ENCODE measurements around the gene MAGI2.
"Not testable (repeated sequence)": the region's sequence is repeated elsewhere in the genome, so short reads cannot be mapped to it uniquely, and the experiment has no call there.

MAGI2 gene

GRCh38 chr7:79159040-79159664 is 294.3 kb downstream of the MAGI2 start:
- DNase-seq (ENCODE audit: low read depth in 2 of 2): no peak

- DNase-seq (ENCODE audit: low read depth in 2 of 2): no peak
These were observed 296.2 kb downstream of the MAGI2 start for GRCh38 chr7:79157281-79157680.

DNA sequence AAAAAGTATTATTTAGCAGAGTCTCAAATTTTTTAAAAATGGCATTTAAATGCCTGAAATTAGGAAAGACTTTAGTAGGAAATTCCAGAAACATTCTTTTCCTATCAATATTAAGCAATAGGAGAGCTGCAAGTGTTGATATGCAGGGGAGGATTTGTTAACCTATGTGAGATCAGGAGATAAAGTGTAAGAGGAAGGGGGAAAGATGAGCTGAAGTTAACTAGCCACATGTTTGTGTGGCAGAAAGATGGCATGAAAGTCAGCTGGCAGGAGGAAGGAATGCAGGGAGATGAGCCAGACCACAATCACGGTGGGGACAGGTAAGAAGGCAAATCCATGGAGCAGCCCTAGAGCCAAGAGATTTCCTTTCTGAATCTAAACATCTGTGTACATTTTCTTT is 303.6 kb downstream of the MAGI2 start:
- no peak for DNase-seq (ENCODE audit: low read depth in 2 of 2)

GRCh38 chr7:79142706-79143105 is 310.8 kb downstream of the MAGI2 start:
- DNase-seq (ENCODE audit: low read depth in 2 of 2): no peak

GRCh38 chr7:79141252-79141651 is 312.2 kb downstream of the MAGI2 start:
- no peak for DNase-seq (ENCODE audit: low read depth in 2 of 2)

DNA sequence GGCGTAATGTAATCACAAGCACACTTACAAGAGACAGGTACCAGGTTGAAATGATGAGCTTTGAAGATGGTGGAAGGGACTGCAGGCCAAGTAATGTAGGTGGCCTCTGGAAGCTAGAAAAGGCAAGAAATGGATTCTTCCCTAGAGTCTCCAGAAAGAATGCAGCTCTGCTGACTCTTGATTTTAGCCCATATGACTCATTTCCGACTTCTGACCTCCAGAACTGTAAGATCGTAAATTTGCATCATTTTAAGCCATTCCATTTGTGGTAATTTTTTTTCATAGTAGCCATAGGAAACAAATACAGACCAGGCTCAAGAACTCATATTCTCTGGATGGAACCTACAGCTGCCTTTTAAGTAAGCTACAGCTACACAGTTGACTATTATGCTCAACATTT is 315.5 kb downstream of the MAGI2 start:
- peak; percentile 18 to 25 for DNase-seq (ENCODE audit: low read depth in 2 of 2)

DNA sequence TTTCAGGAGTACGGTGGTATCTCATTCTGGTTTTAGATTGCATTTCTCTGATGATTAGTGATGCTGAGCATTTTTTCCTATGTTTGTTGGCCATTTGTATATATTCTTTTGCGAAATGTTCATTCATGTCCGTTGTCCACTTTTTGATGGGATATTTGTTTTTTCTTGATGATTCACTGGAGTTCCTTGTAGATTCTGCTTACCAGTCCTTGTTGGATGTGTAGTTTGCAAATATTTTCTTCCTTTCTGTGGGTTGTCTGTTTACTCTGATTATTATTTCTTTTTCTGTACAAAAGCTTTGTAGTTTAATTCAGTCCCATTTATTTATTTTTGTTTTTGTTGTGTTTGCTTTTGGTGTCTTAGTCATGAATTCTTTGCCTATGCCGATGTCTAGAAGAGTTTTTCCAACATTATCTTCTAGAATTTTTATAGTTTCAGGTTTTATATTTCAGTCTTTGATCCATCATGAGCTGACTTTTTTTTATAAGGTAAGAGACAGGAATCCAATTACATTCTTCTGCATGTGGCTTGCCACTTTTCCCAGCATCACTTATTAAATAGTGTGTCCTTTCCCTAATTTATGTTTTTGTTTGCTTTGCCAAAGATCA is 320.5 kb downstream of the MAGI2 start:
- no peak for DNase-seq (ENCODE audit: low read depth in 2 of 2)

- no peak for DNase-seq (ENCODE audit: low read depth in 2 of 2)
These were observed 322.8 kb downstream of the MAGI2 start for GRCh38 chr7:79130715-79131114.

DNA sequence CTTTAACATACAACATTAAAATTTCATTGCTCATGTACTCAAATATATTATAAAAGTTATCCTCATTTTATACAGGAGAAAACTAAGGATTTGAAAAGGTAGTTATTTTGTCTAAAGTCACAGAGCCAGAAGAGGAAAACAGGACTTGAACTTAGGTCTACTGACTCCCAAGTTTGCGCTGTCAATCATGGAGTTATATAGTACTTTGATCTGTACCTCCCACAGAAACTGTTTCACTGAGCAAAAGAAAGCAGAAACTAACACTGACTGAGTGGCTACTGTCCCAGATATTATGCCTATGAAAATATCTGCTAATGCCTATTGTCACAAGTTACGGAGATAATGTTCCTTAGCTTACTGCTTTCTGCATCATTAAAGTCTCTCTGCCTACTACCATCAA is 329.1 kb downstream of the MAGI2 start:
- DNase-seq (ENCODE audit: low read depth in 2 of 2): no peak

- DNase-seq (ENCODE audit: low read depth in 2 of 2): no peak
These were observed 335.3 kb downstream of the MAGI2 start for GRCh38 chr7:79118143-79118542.

- no peak for DNase-seq (ENCODE audit: low read depth in 2 of 2)
These were observed 357.1 kb downstream of the MAGI2 start for GRCh38 chr7:79096361-79096805.

DNA sequence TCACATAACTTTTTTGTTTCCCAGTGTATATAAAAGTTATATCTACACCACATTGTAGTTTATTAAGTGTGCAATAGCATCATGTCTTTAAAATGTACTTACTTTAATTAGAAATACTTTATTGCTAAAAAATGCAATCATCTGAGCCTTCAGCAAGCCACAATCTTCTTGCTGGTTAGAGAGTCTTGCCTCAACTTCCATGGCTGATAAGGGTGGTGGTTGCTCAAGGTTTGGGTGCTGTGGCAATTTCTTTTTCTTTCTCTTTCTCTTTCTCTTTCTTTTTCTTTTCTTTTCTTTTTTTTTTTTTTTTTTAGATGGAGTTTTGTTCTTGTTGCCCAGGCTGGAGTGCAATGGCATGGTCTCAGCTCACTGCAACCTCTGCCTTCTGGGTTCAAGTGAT is 360.0 kb downstream of the MAGI2 start:
- DNase-seq (ENCODE audit: low read depth in 2 of 2): no peak

DNA sequence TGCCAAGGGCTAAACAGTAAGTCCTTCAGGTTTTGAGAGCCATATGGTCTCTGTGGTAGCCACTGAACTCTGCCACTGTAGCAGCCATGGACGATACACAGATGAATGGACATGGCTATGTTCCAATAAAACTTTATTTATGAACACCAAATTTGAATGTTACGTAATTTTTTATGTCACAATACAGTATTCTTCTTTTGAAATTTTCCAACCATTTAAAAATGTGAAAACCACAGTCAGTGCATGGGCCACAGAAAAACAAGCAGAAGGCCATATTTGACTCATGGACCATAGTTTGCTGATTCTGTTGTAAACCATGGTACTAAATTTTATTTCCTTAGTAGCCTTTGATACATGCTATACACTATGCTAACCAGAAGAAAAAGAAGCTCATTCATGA is 361.8 kb downstream of the MAGI2 start:
- no peak for DNase-seq (ENCODE audit: low read depth in 2 of 2)

DNA sequence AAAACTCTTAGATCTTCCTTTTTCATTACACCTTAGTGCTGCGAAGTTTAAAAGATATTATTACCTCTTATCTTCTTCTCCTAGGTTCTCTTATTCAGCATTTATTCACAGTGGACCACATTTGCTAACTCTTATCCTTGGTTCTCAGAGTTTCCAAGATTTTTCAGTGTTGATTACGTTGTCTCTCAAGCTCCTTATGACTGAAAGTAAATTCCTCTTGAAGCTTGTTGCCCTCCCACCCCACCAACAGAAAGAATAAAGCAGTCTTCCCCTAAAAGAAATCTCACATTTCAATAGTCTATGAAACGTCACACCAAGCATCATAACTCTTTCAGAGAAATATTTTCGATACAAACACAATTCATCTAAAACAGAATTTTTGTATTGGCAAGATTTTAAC is 362.5 kb downstream of the MAGI2 start:
- no peak for DNase-seq (ENCODE audit: low read depth in 2 of 2)

DNA sequence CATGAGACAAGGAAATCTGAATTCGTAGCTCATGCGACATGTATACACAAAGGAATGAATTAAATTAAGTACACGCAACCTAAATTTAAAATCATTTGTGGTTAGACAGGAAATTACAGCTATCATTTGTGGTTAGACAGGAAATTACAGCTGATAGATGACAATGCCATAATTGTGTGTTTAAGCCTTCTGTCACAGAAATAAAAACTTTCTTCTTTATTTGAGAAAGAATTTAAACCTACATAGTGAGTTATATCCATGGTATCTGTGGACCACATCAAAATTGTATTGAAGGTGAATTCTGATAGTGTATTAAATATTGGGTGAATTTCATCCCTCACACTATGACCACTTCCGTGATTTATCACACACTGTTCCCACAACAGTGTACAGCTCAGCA is 362.9 kb downstream of the MAGI2 start:
- DNase-seq (ENCODE audit: low read depth in 2 of 2): peak in 1 of 2 experiments; percentile 9

DNA sequence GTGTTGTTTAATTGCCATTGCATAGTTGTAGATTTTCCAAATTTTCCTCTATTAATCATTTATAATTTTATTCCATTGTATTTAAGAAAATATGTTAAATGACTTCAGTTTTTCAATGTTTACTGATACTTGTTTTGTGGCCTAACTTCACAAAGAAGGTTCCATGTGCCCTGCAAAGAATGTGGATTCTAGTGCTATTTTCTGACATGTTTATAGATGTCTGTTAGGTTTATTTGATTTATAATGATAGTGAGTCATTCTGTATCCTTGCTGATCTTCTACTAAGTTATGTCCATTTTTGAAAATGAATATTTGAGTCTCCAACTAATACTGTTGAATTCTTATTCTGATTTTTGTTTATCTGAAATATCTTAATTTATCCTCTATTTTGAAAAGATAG is 369.0 kb downstream of the MAGI2 start:
- no peak for DNase-seq (ENCODE audit: low read depth in 2 of 2)

- DNase-seq (ENCODE audit: low read depth in 2 of 2): no peak
These were observed 373.4 kb downstream of the MAGI2 start for GRCh38 chr7:79079919-79080554.

- DNase-seq (ENCODE audit: low read depth in 2 of 2): no peak
These were observed 375.2 kb downstream of the MAGI2 start for GRCh38 chr7:79078273-79078672.

GRCh38 chr7:79071187-79071586 is 382.3 kb downstream of the MAGI2 start:
- DNase-seq (ENCODE audit: low read depth in 2 of 2): not testable (repeated sequence)

GRCh38 chr7:79064187-79064823 is 389.2 kb downstream of the MAGI2 start:
- DNase-seq (ENCODE audit: low read depth in 2 of 2): no peak

DNA sequence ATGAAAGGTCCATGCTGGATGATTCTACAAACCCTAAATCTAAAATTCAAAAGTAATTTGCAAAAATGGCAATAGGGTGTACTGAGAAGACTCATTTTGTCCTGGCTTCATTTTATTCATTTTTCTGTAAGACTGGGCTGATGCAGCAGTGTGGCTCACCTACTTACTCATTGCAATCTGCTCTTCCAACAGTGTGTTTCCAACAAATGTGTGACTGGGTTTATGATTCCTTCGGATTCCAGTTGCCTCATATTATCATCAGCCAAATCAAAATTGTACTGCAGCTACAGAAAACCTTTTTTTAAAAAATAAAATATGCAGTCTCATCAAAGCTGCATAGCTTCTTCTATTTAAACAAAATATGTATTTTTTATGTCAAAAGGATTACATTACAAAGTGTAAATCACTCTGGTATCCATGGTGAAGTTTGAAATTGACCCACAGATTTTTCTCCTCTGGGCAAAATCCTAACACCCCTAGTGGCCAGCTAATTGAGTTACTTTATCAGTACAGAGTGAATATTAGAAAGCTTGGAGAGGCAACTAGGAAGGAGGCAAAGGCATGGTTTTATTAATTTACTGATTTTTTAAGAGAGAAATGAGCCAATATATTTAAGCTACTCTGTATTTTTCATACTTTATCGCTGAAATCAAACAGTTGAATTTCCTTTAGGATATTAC is 390.3 kb downstream of the MAGI2 start:
- DNase-seq (ENCODE audit: low read depth in 2 of 2): no peak

DNA sequence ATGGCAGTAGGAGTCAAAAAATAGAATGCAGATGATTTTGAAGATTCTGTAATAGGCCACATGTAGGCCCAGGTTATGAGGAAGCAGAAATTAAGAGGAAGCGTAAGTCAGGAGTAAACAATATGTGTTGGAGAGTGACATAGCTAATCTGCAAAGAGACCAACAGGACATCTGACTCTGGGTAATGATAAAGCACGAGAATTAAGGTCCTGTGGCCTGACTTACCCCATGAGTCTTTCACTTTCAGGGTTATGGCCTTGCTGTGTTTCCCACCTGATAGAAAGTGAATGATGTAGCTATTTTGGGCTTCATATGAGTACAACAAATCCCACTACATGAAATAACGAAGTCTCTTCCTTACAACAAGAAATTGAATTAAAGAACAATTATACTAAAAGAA is 393.0 kb downstream of the MAGI2 start:
- DNase-seq (ENCODE audit: low read depth in 2 of 2): no peak
